SKM-1 treated with dmso at 0.1 percent for 144 hours (cell line): ENCODE measurements around the gene SMARCD3.

Source experiments
- DNase-seq: peaks from one replicate; lab custom pipeline; 2025; ENCODE audit not compliant: unreplicated experiment; lab: John Stamatoyannopoulos, UW

SMARCD3 gene

DNA sequence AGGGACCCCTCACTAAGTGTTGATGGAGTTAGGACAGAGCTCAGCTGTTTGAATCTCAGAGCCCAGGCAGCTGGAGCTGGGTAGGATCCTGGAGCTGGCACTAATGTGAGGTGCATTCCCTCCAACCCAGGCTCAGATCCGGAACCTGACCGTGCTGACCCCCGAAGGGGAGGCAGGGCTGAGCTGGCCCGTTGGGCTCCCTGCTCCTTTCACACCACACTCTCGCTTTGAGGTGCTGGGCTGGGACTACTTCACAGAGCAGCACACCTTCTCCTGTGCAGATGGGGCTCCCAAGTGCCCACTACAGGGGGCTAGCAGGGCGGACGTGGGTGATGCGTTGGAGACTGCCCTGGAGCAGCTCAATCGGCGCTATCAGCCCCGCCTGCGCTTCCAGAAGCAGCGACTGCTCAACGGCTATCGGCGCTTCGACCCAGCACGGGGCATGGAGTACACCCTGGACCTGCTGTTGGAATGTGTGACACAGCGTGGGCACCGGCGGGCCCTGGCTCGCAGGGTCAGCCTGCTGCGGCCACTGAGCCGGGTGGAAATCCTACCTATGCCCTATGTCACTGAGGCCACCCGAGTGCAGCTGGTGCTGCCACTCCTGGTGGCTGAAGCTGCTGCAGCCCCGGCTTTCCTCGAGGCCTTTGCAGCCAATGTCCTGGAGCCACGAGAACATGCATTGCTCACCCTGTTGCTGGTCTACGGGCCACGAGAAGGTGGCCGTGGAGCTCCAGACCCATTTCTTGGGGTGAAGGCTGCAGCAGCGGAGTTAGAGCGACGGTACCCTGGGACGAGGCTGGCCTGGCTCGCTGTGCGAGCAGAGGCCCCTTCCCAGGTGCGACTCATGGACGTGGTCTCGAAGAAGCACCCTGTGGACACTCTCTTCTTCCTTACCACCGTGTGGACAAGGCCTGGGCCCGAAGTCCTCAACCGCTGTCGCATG lies 11.0 kb downstream of the SMARCD3 start:
- no peak for DNase-seq

DNA sequence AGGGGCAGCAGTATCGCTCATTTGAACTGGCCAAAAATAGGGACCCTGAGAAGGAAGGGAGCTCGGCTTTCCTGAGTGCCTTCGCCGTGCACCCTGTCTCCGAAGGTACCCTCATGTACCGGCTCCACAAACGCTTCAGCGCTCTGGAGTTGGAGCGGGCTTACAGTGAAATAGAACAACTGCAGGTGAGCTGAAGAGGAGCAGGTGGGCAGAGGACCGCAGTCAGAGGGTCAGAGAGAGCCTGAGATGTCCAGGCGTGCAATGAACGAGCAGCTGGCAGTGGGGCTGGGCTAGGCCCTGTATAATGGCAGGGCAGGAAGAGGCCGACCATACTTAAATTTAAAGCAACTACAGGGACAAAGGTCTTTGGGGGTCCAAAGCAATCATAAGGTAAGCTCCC lies 12.1 kb downstream of the SMARCD3 start:
- no peak for DNase-seq

DNA sequence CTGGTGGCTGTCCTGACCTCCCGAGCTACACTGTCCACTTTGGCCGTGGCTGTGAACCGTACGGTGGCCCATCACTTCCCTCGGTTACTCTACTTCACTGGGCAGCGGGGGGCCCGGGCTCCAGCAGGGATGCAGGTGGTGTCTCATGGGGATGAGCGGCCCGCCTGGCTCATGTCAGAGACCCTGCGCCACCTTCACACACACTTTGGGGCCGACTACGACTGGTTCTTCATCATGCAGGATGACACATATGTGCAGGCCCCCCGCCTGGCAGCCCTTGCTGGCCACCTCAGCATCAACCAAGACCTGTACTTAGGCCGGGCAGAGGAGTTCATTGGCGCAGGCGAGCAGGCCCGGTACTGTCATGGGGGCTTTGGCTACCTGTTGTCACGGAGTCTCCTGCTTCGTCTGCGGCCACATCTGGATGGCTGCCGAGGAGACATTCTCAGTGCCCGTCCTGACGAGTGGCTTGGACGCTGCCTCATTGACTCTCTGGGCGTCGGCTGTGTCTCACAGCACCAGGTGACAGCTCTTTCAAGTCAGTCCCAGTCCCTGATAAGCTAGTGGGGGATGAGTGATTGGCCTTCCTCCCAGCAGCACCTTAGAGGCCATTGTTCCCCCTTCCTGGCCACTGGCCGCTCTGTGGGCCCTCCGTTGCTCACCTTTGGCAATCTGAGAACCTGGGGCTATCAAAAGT lies 13.3 kb downstream of the SMARCD3 start:
- no peak for DNase-seq

DNA sequence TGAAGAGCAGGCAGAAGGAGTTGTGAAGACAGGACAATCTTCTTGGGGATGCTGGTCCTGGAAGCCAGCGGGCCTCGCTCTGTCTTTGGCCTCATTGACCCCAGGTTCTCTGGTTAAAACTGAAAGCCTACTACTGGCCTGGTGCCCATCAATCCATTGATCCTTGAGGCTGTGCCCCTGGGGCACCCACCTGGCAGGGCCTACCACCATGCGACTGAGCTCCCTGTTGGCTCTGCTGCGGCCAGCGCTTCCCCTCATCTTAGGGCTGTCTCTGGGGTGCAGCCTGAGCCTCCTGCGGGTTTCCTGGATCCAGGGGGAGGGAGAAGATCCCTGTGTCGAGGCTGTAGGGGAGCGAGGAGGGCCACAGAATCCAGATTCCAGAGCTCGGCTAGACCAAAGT lies 14.7 kb downstream of the SMARCD3 start:
- DNase-seq: no peak

DNA sequence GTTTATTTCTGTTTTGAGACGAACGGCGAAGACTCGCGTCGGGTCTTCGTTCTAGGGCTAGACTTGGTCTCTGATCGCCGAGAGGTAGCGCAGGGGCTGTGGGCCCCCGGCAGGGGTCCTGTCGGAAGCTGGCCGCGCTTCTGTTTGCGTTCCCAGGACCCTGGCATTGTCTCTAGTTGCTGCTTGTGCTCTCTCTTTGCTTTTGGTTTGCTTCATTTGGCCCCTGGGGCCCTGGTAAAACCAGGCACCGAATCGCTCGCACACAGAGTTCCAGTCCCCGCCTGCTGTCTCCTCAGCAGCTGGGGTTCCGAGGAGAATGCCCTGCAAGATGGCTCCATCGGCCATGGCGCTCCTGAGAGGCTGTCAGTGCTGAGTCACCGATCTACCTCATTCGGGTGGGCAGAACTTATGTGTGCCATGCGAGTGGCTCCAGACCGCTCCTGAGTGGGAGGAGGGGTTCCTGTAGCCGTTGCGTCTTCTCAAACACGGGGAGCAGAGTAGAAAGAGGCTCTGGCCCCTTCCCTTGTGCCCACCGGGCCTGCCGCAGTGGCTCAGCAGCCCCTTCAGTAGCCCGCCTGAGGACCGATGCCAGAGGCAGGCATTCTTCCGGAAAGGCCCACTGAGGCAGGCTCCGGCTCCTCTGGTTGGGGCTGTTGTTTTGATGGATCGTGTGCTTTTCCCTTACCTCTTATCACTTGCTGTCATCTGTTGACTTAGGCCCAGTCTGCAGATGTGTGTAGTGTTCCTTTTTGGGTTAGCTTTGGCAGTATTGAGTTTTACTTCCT lies 15.4 kb downstream of the SMARCD3 start:
- DNase-seq: no peak

DNA sequence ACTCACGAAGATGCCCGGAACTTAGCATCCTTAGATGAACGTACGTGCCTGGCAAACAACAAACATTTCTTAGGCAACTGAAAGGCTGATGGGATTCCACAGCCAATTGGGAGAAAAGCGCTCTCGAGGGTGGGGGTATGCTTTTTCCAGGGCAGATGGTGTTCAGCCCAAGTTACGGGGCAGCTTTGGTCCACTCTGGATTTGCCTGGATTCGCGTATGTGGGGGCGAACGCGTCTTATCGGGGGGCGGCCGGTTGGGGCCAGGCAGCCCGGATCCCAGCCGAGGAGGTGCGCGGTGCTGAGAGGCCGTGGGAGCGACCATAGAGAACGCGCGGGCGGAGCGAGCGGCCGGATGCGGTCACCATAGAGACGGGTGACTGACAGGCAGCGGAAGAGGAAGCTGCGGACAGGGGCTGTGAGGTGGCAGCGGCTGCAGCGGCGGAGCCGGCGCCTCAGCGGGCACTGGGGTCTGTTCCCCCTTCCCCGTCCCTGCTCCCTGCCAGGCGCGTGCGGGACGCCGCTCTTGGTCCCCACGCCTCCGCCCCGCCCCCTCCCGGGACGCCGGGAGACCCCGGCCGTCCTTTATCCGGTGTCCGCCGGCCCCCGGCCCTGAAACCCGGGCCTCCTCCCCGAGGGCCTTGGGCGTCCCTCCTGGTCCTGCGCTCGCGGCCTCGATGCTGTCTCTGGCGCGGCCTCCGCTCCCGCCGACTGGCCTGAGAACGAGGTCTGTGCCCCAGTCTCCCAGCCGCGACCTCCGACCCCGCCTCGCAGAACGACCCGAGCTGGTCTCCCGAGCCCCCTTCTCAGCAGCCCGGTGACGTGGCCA lies 16.2 kb downstream of the SMARCD3 start, which contains the start of gene CHPF2:
TSS of gene CHPF2 (plus strand) at position 393 of the 826 bp plus-strand sequence. CDS start 1,529 bp downstream, outside the sequence.
- peak; percentile 71 for DNase-seq

DNA sequence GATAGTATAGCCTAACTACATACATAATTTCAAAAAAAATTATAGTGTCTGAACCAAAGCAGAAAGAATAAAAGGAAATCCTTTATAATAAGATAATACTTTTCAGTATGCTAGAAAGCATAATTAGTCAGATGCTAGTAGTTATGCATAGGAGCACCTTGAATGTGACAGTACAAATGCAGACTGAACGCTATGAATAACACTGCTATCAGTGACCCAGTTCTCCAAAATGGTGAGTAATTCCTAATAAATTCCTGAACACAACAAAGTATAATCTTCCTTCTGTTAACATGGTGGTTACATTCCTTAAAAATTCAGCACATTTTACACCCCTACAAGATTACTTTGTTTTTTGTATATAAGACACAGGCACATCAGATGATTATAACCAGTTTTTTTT lies 17.4 kb downstream of the SMARCD3 start:
- DNase-seq: no peak

DNA sequence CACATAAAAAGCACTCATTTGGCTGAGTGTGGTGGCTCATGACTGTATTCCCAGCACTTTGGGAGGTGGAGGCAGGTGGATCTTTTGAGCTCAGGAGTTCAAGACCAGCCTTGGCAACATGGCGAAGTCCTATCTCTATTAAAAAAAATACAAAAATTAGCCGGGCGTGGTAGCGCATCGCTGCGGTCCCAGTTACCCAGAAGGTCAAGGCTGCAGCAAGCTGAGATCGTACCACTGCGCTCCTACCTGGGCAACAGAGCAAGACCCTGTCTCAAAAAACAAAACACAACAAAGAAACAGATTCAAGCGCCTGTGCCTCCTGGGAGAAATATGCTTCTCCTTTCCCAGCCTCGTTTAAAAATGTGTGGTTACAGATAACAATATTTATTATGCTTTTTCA lies 19.2 kb downstream of the SMARCD3 start:
- DNase-seq: no peak

DNA sequence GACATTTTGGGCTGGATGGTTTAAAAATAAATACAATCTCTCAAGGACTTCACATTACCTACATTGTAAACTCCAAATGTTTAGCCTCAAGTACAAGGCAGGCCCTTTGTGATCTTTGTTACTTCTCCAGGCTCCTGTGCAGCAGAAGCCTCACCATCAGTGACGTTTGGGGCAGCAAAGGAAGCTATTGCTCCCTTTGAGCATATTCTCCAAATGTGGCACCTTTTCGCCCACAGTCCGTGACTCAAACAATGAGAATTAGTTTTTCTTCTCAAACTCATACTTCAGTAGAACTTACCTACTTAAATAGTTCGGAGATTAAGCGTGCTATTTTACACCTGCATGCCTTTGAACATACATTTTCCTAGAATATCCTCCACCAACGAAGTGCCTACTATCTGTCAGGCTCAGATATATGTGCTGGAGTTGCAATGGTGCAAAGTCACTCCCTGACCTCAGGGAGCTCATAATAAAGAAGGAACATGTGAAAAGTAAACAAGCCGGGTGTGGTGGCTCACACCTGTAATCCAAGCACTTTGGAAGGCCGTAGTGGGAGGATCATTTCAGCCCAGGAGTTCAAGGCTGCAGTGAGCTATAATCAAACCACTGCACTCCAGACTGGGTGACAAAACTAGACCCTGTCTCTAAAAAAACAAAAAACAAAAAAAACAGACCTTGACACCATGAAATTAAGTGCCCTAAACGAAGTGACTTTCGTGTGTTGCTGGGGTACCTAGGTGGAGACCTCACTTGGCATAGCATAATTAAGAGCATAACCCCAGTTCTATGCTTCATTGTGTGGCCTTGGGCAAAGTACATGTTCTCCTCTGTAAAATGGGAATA lies 20.2 kb downstream of the SMARCD3 start:
- DNase-seq: no peak

DNA sequence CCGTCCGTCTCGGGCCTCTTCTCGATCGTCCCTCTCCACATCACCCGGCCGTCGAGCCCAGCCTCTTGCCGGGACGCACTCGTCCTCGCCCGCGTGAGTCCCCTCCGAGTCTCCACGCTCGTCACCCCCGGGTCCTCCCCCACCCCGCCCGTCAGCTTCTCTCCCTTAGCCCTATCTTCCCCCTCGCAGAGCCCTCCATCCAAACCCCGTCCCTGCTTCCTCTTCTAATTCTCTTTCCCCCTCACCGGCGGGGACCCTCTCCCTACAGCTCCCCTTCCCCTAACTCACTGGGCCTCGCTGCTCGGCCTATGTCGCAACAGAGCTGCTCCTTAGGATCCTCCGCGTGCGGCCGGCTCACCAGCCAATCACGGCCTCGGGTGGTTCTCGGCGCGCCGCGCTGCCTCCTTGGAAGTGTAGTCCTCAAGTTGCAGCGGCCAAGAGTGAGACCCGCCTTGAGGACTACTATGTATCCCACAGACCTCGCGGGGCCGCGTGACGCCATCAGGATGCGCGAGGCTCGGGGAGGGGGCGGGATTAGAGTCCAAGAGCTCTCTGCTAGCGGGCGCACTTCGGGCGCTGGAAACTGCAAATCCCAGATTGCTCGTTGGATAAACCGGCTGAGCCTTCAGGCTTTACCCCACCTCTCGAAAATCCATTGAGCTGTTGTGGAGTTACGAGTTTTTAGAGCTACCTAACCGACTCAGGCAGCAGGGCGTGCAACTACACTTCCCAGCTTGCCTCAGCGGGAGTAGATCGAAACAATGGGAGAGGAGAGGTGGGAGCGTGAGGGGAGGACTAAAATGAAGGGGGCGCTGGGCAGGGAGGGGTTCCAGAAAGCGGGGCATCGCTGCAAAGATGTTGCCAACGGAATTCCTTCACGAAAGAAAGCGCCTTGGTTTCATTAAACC lies 21.4 kb downstream of the SMARCD3 start, which contains the start of gene ABCF2:
TSS of gene ABCF2 (minus strand) at position 331 of the 908 bp plus-strand sequence. CDS start 747 bp downstream, outside the sequence.
- peak; percentile 76 for DNase-seq

DNA sequence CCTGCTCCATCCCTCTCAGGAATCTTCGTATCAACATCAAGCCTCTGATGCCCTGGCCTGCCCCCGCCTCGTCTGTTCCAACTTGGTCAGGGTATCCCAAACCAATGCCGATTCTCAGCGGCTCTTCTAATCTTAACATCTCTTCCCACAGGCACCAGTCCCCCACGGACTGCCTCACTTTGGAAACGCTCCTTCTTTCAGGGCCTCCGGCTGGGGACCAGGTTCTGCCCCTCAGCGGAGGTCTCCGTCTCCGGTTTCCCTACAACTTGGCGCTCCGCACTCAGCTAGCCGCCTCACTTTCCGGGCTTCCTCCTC lies 22.0 kb downstream of the SMARCD3 start:
- no peak for DNase-seq

DNA sequence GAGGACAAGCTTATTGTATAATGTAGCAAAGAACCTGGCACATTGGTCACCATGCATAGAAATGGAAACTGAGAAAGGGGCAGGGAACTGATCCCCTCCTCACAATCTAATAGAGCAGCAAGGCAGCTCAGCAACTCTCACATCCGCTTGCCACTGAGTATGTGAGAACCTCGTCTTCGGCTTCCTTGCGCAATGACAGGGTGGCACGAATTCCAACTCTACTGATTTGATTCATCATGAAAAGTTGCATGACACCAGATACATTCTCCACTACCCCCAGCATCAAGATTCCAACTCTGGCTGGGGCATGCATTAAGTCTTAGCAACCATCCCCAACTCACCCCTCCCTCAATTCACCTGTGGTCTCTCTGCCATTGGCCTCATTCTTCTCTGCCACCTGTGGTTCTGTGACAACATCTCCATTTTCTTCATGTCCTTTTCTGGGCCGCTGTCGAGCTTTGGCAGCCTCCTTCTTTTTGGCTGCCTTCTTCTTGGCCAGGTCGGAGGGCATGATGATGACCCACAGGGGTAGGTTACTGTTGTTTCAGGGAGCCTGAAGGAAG lies 22.5 kb downstream of the SMARCD3 start:
- no peak for DNase-seq

DNA sequence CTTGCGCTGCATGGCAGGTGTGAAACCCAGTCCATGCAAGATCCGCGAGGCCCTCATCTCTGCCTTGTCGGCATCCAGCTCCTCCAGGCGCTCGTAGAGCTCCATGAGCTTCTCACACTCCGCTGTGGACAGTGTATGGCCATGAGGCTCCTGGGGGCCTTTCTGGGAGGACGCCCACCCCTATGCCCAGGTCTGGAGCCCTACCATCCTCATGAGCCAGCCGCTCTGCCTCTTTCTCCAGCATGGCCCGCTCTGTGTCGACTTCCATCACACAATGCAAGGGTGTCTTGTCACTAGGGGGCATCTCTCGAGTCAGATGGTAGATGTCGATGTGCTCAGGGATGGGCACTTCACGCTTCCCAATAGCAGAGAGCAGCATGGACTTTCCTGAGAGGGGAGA lies 24.8 kb downstream of the SMARCD3 start:
- DNase-seq: no peak

DNA sequence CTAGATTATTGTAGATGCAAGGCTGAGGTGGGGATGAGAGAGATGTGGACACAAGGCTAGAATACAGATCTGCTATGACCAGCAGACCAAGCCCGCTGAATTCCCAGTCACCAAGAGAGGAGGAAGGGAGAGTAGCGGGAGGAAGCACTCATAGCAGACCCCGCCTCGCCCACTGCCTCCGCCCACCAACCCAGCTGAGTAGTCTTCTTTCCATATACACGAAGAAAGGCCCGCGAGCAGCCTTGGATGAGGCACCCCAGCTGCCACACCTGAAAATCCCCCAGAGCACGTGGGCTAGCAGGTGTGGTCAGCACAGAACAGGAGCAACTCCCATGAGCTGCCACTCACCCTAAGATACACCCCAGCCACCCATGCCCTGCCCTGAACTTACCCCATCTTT lies 30.3 kb downstream of the SMARCD3 start:
- no peak for DNase-seq

DNA sequence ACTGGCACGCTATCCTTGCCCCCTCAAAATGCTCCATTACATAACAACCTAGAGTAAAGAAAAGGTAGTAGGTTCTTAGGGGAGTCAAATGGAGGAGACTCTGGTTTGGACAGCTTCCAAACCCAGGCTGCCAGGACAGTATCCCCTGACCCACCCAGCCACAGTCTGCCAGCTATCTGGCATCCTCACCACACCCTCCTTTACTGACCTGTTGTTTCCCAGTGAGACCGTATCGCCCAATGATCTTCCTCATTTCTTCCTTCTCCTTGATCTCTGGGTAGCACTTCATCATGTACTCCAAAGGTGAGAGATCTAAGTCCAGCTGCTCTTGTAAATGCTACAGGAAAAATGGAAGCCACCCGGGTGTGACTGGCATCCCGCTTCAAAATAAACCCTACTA lies 33.1 kb downstream of the SMARCD3 start:
- DNase-seq: no peak

DNA sequence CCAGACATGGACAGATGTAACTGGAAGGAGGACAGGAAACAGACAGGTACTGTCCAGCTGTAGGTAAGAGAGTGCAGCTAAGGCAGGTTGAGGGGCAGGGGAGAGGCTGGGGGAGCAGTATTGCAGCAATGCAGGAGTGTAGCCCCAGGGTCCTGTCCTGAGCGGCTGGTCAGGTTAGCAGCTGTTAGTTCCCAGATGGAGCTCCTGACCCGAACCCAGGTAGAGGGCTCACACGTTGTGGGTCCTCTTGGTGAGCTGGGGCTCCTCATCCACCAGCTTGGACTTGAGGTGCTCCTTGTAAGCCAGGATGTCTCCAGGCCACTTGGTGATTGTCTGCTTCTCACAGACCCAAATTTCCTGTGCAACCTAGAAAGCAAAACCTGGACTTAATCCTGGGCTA lies 34.7 kb downstream of the SMARCD3 start:
- no peak for DNase-seq

DNA sequence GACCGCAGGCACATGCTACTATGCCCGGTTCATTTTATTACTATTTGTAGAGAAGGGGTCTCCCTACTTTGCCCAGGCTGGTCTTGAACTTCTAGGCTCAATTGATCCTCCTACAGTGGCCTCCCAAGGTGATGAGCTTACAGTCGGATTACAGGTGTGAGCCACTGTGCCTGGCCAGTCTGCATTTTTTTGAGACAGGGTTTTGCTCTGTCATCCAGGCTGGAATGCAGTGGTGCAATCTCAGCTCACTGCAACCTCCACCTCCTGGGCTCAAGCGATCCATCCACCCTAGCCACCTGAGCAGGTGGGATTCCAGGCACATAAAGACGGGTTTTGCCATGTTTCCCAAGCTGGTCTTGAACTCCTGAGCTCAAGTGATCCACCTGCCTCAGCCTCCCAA lies 35.9 kb downstream of the SMARCD3 start:
- no peak for DNase-seq

DNA sequence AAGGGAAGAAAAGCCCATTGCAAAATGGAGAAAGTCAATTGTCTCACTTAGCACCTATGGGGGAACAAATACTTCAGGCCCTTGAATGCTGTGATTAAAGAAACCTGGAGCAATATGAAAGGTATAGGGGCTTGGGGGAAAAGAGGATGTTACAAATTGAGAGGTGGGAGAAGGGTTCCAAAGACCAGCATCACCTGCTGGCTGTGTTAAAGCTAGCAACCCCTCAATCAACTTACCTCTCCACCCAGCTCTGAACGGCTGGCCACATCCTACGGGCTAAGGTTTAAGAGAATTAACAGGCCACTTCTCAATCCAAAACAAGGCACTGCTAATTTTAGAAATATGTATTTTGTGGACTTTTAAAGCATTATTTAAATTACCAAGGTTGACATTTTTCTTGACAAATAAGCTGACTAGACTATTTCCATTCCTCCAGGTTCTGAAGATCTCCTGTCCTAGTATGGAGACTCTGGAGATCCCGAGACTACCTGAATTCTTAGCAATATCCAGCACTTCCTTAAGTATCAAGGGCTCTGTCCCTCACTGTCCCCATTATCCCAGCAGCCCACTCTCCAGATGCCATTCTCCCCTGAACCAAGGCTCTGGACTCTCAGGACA lies 37.2 kb downstream of the SMARCD3 start:
- no peak for DNase-seq
